SW 1271 (cell line): ENCODE results near the gene KRTAP21-2.
"Not testable (repeated sequence)": the region's sequence is repeated elsewhere in the genome, so short reads cannot be mapped to it uniquely, and the experiment has no call there.

Source experiments
- DNase-seq, 2 experiments: peaks; one replicate each; lab custom pipeline; 2025; lab: John Stamatoyannopoulos, UW

The KRTAP21-2 gene

DNA sequence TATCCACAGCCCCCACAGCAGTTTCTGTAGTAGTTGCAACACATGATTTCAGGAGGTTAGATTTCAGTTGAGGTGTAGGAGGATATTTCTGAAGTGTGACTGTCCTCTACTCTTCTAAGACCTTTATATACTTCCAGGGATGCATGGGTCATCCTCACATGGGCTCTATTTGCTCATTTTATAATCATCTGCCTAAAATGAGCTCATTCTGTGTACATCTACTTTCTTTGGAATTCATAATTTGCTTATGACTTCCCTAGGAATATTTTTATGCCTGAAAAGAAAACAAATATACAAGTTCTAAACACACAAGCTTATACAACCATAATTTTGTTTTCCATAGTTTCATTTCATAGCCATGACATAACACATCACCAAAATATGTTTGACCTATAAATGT is at the start of gene KRTAP21-2:
KRTAP21-2 (minus strand) TSS at position 101 of the 400 bp plus-strand sequence; CDS start at position 44, 57 bp downstream.
- DNase-seq, result no peak

DNA sequence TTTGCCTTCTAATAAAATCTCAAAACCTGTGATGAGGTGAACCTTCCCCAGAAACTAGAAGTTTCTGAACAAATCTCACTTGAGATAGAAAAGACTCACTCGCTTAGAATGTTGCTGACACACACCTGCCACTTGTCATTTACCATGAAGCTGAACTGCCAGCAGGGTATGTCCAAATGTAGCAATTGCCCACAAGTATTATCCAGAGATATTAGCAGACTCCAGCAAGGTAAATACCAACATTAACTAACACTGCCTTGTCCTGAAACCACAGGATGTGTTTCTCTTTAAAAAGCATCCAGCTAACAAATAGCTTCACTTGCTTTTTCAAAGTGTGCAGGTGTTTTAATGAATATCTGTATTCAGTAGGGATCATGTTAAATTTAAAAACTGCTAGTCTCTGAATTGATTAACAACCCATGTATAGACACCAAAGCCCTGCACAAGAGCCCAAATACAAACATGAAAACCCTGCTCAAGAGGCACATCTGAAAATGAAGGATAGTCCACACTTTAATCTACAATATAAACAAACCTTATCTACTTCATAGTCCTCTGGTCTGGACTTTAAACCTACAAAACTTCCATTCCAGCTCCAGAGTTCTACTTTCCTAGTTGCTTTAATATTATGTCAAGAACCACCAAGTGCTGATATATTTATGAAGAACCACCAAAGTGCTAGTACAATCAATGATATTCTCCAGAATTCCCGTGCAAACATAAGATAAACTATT is 46.7 kb upstream of the KRTAP21-2 start:
- DNase-seq, result no peak

DNA sequence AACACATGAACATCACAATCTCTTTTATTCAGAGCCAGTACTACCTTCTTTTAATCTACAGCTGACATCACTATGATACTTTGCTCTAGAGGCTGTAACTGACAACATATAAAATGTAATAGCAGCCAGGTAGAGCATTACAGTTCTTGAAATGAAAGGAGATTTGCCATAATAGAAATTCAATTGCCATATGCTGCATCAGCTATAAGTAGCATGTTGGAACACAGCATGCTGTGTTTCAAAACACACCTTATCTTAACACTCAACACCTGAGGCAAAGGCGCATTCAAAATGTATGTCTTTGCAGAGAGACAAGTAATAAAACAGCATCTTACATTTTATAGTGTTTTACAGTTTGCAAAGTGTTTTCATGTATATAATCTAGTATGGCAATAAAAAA is 32.2 kb upstream of the KRTAP21-2 start:
- no peak for DNase-seq

DNA sequence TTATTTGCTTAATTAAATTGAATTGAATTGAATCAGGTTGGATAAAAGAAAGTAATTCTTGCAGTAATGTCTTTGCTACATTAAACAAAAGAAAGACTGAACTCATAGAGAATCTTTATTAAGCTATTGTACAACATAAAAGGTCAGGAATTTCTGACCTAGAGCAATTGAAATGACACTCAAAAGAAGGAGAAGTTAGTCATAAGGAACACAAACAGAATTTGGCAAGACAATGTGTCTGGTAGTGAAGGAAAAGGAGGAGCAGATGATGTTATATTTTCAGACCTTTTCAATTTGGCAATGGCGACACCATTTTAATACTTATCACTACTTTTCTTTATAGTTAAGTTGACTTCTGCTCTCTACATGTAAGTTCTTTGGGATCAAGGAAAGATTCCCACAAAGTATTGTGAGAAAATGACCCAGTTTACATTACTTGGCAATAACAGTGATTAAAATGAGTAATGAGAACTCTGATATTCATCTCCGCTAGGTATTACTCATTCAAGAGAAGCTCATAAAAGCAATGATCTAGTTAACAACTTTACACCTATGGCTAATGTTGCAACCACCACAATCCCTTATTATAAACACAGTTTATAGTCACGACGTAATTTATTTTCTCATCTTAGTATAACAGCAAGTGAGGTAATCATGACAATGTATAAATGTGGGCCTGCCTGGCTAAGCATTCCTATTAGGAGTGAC is 22.8 kb upstream of the KRTAP21-2 start:
- DNase-seq, result no peak

DNA sequence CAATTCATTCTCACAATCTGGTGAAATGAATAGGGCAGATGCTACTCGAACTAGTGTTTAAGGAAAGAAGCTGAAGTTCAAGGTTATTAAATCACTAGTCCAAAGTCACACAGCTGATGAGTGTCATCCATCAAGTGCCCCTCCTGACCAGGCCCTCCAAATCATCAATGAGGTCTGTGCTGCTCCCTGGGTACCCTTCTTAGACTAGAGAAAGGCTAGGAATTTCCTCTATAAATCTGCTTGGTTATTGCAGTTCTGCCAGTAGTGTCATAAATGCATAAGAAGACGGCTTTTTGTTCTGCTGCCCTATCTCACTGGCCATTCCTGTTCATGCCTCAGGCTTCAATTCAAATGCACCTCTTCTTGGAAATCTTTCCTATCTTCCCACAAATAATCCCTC is 13.7 kb upstream of the KRTAP21-2 start:
- no peak for DNase-seq

DNA sequence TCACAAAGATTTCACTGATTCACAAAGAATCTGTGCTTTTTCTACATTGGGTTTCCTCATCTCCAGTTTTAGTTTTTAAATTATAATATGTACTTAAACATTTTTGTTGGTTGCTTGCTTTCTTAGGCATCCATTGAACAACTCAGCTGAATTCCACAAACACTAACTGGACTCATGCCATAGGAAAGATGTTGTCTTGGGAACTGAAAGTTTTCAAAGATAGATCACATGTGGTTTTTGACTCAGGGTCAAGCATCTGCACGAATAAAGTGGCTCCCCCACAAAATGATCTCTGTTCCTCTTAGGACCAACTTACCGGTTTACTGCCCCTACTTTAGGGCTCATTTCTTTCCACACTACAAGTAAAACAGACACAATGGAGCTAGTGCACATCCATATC is 11.2 kb upstream of the KRTAP21-2 start:
- no peak for DNase-seq

DNA sequence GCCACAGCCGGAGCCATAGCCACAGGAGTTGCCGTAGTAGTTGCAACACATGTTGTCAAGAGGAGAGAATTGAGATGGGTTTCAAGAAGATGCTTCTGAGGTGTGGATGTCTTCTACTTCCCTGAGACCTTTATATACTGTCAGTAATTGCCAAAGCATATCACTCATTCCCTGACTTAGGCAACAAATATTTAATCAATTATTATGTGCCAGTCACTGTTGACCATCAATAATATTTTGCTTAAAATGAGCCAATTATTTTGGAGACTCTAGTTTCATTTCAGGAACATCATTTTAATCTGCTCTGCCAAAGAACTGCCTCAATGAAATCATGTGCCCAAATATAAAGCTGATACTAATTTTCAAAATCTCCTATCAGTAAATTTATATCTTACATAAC is 8.3 kb upstream of the KRTAP21-2 start, which contains the start of gene KRTAP21-1:
KRTAP21-1 (minus strand) TSS at position 101 of the 400 bp plus-strand sequence; CDS start at position 51, 50 bp downstream.
- not testable (repeated sequence) for DNase-seq

DNA sequence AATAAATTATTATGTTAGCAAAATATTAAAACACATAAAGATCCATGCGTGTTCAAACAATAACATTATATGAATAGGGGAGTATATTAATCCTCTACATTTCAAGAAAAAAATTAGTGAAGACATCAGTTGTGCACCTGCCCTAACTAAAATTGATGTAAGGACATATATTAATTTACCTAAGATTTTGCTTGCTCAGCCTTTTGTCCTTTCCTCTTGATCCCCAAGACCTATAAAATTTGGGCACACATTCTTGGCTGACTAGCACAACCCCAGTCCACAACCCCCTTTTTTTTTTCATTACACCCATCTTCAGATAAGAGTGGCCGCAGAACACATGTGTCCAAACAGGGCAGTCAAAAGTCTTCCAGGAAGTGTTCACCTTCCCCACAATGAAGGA is 6.6 kb downstream of the KRTAP21-2 start:
- DNase-seq, result no peak

DNA sequence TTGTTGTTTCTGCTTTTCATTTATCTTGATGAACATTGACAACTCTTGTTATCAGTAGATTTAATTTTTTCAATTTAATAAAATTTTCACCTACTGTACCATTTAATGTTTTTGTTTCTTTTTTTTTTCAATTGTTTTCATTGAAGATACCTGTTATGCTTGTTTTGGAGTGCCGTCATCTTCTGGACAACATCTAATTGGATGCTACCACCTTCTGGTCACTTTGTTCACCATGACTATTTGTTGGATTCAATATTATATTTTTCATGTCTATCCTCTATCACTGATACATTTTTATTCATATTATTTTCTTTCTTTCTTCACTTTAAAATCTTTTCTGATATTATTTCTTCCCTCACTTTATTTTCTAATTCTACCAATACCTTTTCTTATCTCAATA is 14.0 kb downstream of the KRTAP21-2 start:
- peak in 1 of 2 experiments; percentile 2 for DNase-seq

DNA sequence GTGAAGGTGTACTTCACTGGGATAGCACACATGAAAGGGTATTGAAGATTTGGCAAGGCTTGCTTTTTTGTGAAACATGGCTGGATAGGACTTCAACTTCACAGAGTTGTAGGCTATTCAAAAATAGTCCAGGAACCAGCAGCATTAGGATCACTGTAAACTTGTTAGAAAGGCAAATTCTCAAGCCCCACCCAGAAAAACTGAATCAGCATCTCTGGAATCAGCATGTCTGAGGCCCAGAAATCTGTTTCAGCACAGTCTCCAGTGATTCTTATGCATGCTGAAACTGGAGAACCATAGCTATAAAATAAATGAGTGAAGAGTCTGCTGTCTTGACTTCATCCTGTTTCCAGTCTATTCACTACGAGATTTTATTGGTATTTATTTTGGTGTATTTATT is 20.3 kb downstream of the KRTAP21-2 start:
- DNase-seq, result no peak

DNA sequence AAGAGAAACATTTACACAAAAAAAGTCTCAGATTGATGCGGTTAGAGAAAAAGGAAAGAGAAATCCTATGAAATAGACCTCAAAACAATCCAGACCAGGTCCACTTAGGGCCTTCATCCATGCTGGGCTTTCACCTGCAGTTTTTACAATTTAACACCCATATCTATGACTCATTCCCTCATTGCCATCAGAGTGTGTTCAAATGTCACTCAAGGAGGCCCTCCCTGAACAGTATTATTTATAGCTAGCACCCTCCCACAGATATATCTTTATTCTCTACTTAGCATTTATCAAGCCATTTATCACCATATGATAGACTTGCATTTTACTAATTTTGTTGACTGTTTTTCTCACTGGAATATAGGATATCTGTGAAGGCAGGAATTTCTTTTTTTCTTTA is 27.7 kb downstream of the KRTAP21-2 start:
- peak in 1 of 2 experiments; percentile 5 for DNase-seq

DNA sequence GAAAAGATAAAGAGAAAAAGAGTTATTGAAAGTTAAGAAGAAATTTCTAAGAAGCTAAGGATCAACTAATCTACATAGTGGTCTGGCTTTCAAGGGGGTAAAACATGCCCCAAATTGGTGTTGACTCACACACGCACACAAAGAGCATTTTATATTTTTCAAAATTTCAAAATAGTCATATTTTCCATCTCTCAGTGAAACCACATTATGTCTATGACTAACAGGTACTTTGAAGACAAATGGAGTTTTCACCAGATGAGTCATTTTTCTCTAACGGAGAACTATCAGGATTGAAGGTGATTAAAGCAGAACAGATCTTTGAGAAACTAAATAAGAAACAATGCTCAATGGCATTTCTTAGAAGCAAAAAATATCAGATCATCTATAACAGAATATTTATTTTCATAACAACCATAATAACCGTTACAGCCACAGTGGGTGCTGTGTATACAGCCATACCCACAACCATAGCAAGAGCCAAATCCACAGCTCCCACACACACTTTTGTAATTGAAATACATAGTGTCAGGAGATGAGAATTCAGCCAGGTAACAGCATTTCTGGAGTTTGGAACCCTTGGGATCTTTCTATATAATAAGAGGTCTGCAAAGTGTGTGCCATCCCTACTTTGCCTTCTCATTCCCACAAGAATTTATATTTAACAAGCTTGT is 28.7 kb downstream of the KRTAP21-2 start, which contains the start of gene KRTAP21-3:
KRTAP21-3 (minus strand) TSS at position 539 of the 671 bp plus-strand sequence; CDS start at position 521, 18 bp downstream.
- DNase-seq, result peak; percentile 28 to 67

DNA sequence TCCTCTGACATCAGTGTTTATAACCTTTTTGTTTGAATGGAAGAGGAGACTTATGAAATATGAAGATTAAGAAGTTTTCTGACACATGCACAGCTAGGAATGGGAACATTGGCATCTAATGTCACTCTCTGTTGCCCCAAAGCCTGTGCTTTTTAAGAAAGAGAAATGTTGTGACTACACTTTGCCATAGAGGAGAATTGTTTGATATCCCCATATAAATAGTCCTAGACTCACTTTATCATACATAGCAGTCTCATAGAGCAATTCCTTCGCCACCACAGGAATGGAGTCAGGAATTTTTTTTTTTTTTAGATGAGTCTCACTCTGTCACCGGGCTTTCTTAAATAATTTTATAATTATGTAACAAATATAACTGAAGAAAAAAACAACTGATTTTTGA is 30.0 kb downstream of the KRTAP21-2 start:
- no peak for DNase-seq

DNA sequence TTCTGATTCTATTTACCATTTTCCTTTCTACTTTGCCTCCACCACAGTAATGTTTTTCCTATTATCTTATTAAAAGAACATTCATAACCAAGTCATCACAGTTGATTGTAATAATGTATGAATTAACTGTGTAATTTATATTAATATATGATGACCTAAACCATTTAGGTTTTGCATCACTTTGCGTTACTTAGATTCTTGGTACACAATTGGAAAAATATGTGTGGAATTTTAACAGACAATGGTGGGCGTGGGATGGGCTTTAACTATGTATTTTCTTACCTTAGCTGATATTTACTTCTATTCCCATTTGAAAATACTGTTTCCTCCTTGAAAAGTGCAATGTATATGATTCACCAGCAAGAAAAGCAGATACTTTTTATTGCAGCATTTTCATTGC is 32.1 kb downstream of the KRTAP21-2 start:
- DNase-seq, result no peak

DNA sequence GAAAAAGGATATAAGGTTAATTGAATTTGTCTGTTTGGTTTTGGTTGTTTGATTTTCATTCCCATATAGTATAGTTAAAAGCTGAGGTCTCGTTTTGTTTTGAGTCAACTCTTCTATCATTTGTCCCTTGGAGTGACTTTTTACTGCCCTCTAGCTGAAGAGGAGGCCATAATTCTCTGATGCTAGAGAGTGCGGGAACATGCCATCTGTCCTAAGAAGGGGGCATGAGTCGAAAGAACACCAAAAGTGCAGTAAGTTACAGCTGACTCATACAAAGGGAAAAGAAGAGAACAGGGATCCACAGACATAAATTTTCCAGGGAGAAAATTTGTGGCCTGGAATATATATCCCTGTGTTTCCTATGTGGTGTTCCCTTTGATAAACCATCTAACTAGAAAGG is 32.6 kb downstream of the KRTAP21-2 start:
- DNase-seq, result no peak

DNA sequence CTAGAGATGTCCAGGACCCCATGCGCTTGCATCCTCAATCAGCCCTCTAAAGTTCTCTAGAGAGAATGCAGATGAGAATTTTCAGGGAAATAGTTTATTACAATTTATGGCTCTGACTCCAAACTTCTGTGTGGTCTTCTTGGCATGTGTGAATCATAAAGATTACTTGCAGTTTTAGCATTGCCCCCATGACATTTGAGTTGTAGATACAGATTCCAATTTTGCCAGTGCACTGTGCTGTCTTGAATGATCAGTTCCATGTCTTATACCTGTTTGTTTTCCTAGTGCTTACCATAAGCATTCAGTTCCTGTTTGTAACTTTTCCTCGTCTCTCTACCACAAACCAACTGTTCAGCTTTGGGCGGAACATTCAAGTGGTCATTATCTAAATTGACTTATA is 33.3 kb downstream of the KRTAP21-2 start:
- DNase-seq, result no peak

DNA sequence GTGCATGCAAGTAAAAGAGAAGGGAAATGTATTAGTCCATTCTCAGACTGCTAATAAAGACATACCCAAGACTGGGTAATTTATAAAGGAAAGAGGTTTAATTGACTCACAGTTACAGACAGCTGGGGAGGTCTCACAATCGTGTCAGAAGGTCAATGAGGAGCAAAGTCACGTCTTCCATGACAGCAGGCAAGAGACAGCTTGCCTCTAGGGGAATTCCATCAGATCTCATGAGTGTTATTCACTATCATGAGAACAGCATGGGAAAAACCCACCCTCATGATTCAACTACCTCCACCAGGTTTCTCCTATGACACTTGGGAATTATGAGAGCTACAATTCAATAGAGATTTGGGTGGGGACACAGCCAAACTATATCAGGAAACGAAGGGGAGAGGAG is 36.6 kb downstream of the KRTAP21-2 start:
- DNase-seq, result no peak

DNA sequence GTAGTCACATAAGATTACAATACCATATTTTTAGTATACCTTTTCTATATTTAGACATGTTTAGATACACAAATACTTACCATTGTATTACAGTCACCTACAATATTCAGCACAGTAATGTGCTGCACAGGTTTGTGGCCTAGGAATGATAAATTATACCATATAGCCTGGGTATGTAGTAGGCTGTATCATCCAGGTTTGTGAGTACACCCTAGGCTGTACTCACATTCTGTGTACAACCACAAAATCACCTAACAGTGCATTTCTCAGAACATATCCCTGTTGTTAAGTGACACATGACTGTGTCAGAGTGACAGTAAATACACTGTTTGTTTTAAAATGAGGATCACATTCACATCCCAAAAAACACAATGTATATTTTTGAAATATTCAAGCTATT is 39.6 kb downstream of the KRTAP21-2 start:
- no peak for DNase-seq
